ENCODE data around the gene BICC1. TPM values are rescaled to one million over a fixed set of nuclear protein-coding genes. Genes with fewer than 3 reads are reported as not detected.

BICC1 gene
- polyA plus RNA-seq, 1 donor (not counting 4 experiments of a cell fraction or from before 2014, with no cell fraction given) = 4.2 TPM

GRCh38 chr10:58473976-58474375 is 38.7 kb upstream of the BICC1 start:
- Histone ChIP-seq H3K9ac (ENCODE audit: control insufficient read depth, extremely low read depth, insufficient read depth, low read length) (no peak overlapping the region), H3K79me2 (ENCODE audit: control insufficient read depth, insufficient read depth, low read length) (no peaks in the 10 kb centered on the region), H3K9me3 (ENCODE audit: control insufficient read depth, low read depth, low read length) (no peaks in the 10 kb centered on the region), H3K4me2 (ENCODE audit: control insufficient read depth, extremely low read depth, insufficient read depth, low read depth, low read length) (no peak overlapping the region), H3K27me3 (ENCODE audit: control insufficient read depth, extremely low read depth, insufficient read depth, low read length) (peaks cover 9% of the 10 kb centered on the region), H2AFZ (ENCODE audit: control insufficient read depth, low read length) (no peak overlapping the region), H3K36me3 (ENCODE audit: control insufficient read depth in 2 of 2, extremely low read depth in 1 of 2, insufficient read depth in 2 of 2, low read length in 2 of 2) (no peaks in the 10 kb centered on the region), H4K20me1 (ENCODE audit: control insufficient read depth, extremely low read depth, insufficient read depth, low read length) (no peaks in the 10 kb centered on the region), H3K4me3 (ENCODE audit: control insufficient read depth in 2 of 3, extremely low read depth in 1 of 3, insufficient read depth in 2 of 3, low read depth in 1 of 3, low read length in 3 of 3) (no peak overlapping the region), H3K9me1 (ENCODE audit: control insufficient read depth, extremely low read depth, insufficient read depth, low read length) (no peaks in the 10 kb centered on the region), H3K27ac (ENCODE audit: control insufficient read depth, insufficient read depth, low read length) (no peak overlapping the region), H3K4me1 (ENCODE audit: control insufficient read depth, extremely low read depth, insufficient read depth, low read length) (peaks cover 8% of the 10 kb centered on the region)
- dilution Hi-C loops (cut with MboI; ENCODE audit: extremely low pct_ligation_motif_present, low sequenced_read_pairs) = no loop called here
- no peak for DNase-seq (ENCODE audit: low read depth, low spot score)
- TF ChIP-seq EZH2 (IDR thresholded peaks at IDR 0.05; ENCODE audit: low read length) = no peak
- TF ChIP-seq CTCF (optimal IDR thresholded peaks at IDR 0.05 in 1 of 3, IDR thresholded peaks at IDR 0.05 in 1 of 3, conservative IDR thresholded peaks at IDR 0.05 in 1 of 3; ENCODE audit: extremely low read depth in 1 of 3, insufficient read depth in 2 of 3, low read length in 3 of 3) = no peak
- no peak for FAIRE-seq

- H3K4me1 ChIP-seq (ENCODE audit: control insufficient read depth, extremely low read depth, insufficient read depth, low read length) = peaks cover 8% of the 10 kb centered on the region
- dilution Hi-C loops (cut with MboI; ENCODE audit: extremely low pct_ligation_motif_present, low sequenced_read_pairs) = no loop called here
- H3K36me3 ChIP-seq (ENCODE audit: control insufficient read depth in 2 of 2, extremely low read depth in 1 of 2, insufficient read depth in 2 of 2, low read length in 2 of 2) = no peaks in the 10 kb centered on the region
- no peaks in the 10 kb centered on the region for H3K79me2 ChIP-seq (ENCODE audit: control insufficient read depth, insufficient read depth, low read length)
- no peaks in the 10 kb centered on the region for H4K20me1 ChIP-seq (ENCODE audit: control insufficient read depth, extremely low read depth, insufficient read depth, low read length)
- peaks cover 9% of the 10 kb centered on the region for H3K27me3 ChIP-seq (ENCODE audit: control insufficient read depth, extremely low read depth, insufficient read depth, low read length)
- H2AFZ ChIP-seq (ENCODE audit: control insufficient read depth, low read length) = peak overlapping the region; percentile 12
- no peak overlapping the region for H3K27ac ChIP-seq (ENCODE audit: control insufficient read depth, insufficient read depth, low read length)
- TF ChIP-seq CTCF (optimal IDR thresholded peaks at IDR 0.05 in 1 of 3, IDR thresholded peaks at IDR 0.05 in 1 of 3, conservative IDR thresholded peaks at IDR 0.05 in 1 of 3; ENCODE audit: extremely low read depth in 1 of 3, insufficient read depth in 2 of 3, low read length in 3 of 3) (no peak), EZH2 (IDR thresholded peaks at IDR 0.05; ENCODE audit: low read length) (no peak)
- DNase-seq (ENCODE audit: low read depth, low spot score) (no peak), FAIRE-seq (no peak)
- H3K4me3 ChIP-seq (ENCODE audit: control insufficient read depth in 2 of 3, extremely low read depth in 1 of 3, insufficient read depth in 2 of 3, low read depth in 1 of 3, low read length in 3 of 3) = no peak overlapping the region
- no peak overlapping the region for H3K9ac ChIP-seq (ENCODE audit: control insufficient read depth, extremely low read depth, insufficient read depth, low read length)
- H3K9me3 ChIP-seq (ENCODE audit: control insufficient read depth, low read depth, low read length) = no peaks in the 10 kb centered on the region
- H3K9me1 ChIP-seq (ENCODE audit: control insufficient read depth, extremely low read depth, insufficient read depth, low read length) = no peaks in the 10 kb centered on the region
- peak overlapping the region; percentile 16 for H3K4me2 ChIP-seq (ENCODE audit: control insufficient read depth, extremely low read depth, insufficient read depth, low read depth, low read length)
Measured at GRCh38 chr10:58475322-58476277, 37.1 kb upstream of the BICC1 start.

All from keratinocyte (primary cell).